Astrocyte (in vitro differentiated cells and primary cell): Measurements from ENCODE around the gene RMRP. TPM values are rescaled to one million over a fixed set of nuclear protein-coding genes. Genes with fewer than 3 reads are reported as not detected.

ENCODE experiments used
- DNase-seq: peaks from one replicate; pipeline ENCODE4 v3.0.0-alpha.2; 2010; ENCODE audit warnings: low read depth
- FAIRE-seq: peaks from 2 replicates; lab custom pipeline; 2011; peaks lifted over from hg19 to GRCh38; lab: Jason Lieb, UNC
- H2AFZ ChIP-seq: 2 replicates; pipeline ENCODE4 v1.6.0; 2012; ENCODE audit warnings: low read depth, low read length, inconsistent platforms
- H3K27ac ChIP-seq: 2 replicates; pipeline ENCODE4 v1.5.1; 2011; ENCODE audit warnings: low read depth, low read length, inconsistent platforms
- H3K27me3 ChIP-seq: 2 replicates; pipeline ENCODE4 v1.6.0; 2011; ENCODE audit warnings: low read length, inconsistent platforms; ENCODE audit not compliant: insufficient read depth
- H3K36me3 ChIP-seq: 2 replicates; pipeline ENCODE4 v1.5.1; 2011; ENCODE audit warnings: low read length, inconsistent platforms; ENCODE audit not compliant: insufficient read depth
- H3K4me1 ChIP-seq: 2 replicates; pipeline ENCODE4 v1.5.1; 2011; ENCODE audit warnings: low read length, inconsistent platforms; ENCODE audit not compliant: insufficient read depth
- H3K4me2 ChIP-seq: 2 replicates; pipeline ENCODE4 v1.6.0; 2012; ENCODE audit warnings: low read length, inconsistent platforms
- H3K4me3 ChIP-seq: 2 replicates; pipeline ENCODE4 v1.5.1; 2011; ENCODE audit warnings: low read depth, mild to moderate bottlenecking, low read length, inconsistent platforms; ENCODE audit not compliant: insufficient read depth
- H3K79me2 ChIP-seq: 2 replicates; pipeline ENCODE4 v1.6.0; 2012; ENCODE audit warnings: mild to moderate bottlenecking, low read length, inconsistent platforms; ENCODE audit not compliant: insufficient read depth
- H3K9ac ChIP-seq: 2 replicates; pipeline ENCODE4 v1.6.0; 2012; ENCODE audit warnings: mild to moderate bottlenecking, low read length, inconsistent platforms
- H3K9me3 ChIP-seq: 2 replicates; pipeline ENCODE4 v1.5.1; 2012; ENCODE audit warnings: low read depth, mild to moderate bottlenecking, low read length, inconsistent platforms; ENCODE audit not compliant: insufficient read depth
- H4K20me1 ChIP-seq: 2 replicates; pipeline ENCODE4 v1.6.0; 2012; ENCODE audit warnings: low read length, inconsistent platforms; ENCODE audit not compliant: insufficient read depth
- H3K27ac Mint-ChIP-seq: one replicate; pipeline ENCODE4 v1.8.0; 2021; ENCODE audit warnings: mild to moderate bottlenecking, mixed read lengths; ENCODE audit not compliant: unreplicated experiment
- H3K27me3 Mint-ChIP-seq: one replicate; pipeline ENCODE4 v1.8.0; 2021; ENCODE audit warnings: low read depth, mixed read lengths; ENCODE audit not compliant: unreplicated experiment
- H3K36me3 Mint-ChIP-seq: one replicate; pipeline ENCODE4 v1.8.0; 2021; ENCODE audit warnings: low read depth, mixed read lengths; ENCODE audit not compliant: unreplicated experiment
- H3K4me1 Mint-ChIP-seq: one replicate; pipeline ENCODE4 v1.8.0; 2021; ENCODE audit warnings: low read depth, mixed read lengths; ENCODE audit not compliant: unreplicated experiment
- H3K4me3 Mint-ChIP-seq: one replicate; pipeline ENCODE4 v1.8.0; 2021; ENCODE audit warnings: mild to moderate bottlenecking, moderate library complexity, mixed read lengths; ENCODE audit not compliant: unreplicated experiment
- H3K9me3 Mint-ChIP-seq: one replicate; pipeline ENCODE4 v1.8.0; 2021; ENCODE audit warnings: mild to moderate bottlenecking, mixed read lengths; ENCODE audit not compliant: unreplicated experiment
- CTCF ChIP-seq: IDR thresholded peaks from 2 replicates; pipeline ENCODE4 v1.5.1; 2011; ENCODE audit warnings: low read depth, mild to moderate bottlenecking, inconsistent platforms, low read length, moderate library complexity; ENCODE audit not compliant: insufficient read depth
- EZH2 ChIP-seq: IDR thresholded peaks from 2 replicates; pipeline ENCODE4 v1.6.1; 2012; ENCODE audit warnings: mild to moderate bottlenecking, low read length, inconsistent platforms; ENCODE audit not compliant: insufficient read depth
- total RNA-seq: library from RNA; stranded (reverse); gene quantifications from 2 replicates; pipeline ENCODE4 v1.2.1, GENCODE V29; 2021

The RMRP gene
- total RNA-seq, 1 donor from 2014 or later = 13,402 TPM

GRCh38 chr9:35662437-35662836, 4.6 kb upstream of the RMRP start:
- H3K4me3 ChIP-seq = no peak overlapping the region
- peaks cover 26% of the 10 kb centered on the region for H3K4me1 ChIP-seq
- H4K20me1 ChIP-seq = peaks cover 8% of the 10 kb centered on the region
- Mint-ChIP-seq H3K27me3 (peaks cover 2% of the 10 kb centered on the region), H3K27ac (no peak overlapping the region), H3K4me1 (peaks cover 14% of the 10 kb centered on the region), H3K9me3 (no peaks in the 10 kb centered on the region), H3K4me3 (peak overlapping the region; percentile 54), H3K36me3 (peaks cover 1% of the 10 kb centered on the region)
- TF ChIP-seq EZH2 = no peak
- TF ChIP-seq CTCF = no peak
- H3K9ac ChIP-seq = no peak overlapping the region
- no peaks in the 10 kb centered on the region for H3K9me3 ChIP-seq
- FAIRE-seq (no peak), DNase-seq (no peak)
- no peak overlapping the region for H3K27ac ChIP-seq
- H2AFZ ChIP-seq = no peak overlapping the region
- no peak overlapping the region for H3K4me2 ChIP-seq
- peaks cover 11% of the 10 kb centered on the region for H3K79me2 ChIP-seq
- no peaks in the 10 kb centered on the region for H3K27me3 ChIP-seq
- peaks cover 6% of the 10 kb centered on the region for H3K36me3 ChIP-seq

DNA sequence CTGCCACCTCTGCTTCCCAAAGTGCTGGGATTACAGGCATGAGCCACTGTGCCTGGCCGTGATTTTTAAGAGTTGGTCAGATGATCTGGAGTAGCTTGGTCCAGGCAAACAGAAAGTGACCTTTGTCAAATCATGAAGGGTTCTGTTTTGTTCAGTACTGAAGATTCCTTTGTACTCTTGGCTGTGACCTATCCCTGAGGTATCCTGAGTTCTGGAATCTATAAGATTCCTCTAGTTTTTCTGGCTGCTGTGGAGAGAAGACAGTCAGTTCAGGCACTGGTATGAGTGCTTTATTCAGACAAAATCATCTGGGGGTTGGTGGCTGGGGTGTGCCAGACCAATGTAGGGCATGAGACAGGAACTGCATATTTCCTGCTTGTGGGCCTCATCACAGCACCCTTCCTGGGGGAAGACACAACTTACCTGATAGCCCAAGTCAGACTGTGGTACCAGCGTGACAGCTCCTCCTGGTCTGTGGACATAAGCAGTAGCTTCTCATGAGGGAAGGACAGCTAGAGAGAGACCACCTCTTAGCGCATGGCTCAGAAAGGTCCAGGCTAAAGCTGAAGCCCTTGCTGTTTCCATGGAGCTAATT, 4.0 kb upstream of the RMRP start:
- Mint-ChIP-seq H3K36me3 (peaks cover 1% of the 10 kb centered on the region), H3K27ac (no peak overlapping the region), H3K9me3 (no peaks in the 10 kb centered on the region), H3K4me3 (no peak overlapping the region), H3K4me1 (peaks cover 14% of the 10 kb centered on the region), H3K27me3 (no peaks in the 10 kb centered on the region)
- H4K20me1 ChIP-seq = peaks cover 8% of the 10 kb centered on the region
- no peak overlapping the region for H3K4me3 ChIP-seq
- H3K79me2 ChIP-seq = peaks cover 11% of the 10 kb centered on the region
- H3K4me2 ChIP-seq = no peak overlapping the region
- H3K27me3 ChIP-seq = no peaks in the 10 kb centered on the region
- no peak overlapping the region for H3K27ac ChIP-seq
- no peak overlapping the region for H2AFZ ChIP-seq
- no peak for FAIRE-seq
- H3K9ac ChIP-seq = no peak overlapping the region
- no peak for DNase-seq
- peaks cover 30% of the 10 kb centered on the region for H3K4me1 ChIP-seq
- TF ChIP-seq CTCF = no peak
- H3K9me3 ChIP-seq = no peaks in the 10 kb centered on the region
- peaks cover 6% of the 10 kb centered on the region for H3K36me3 ChIP-seq

DNA sequence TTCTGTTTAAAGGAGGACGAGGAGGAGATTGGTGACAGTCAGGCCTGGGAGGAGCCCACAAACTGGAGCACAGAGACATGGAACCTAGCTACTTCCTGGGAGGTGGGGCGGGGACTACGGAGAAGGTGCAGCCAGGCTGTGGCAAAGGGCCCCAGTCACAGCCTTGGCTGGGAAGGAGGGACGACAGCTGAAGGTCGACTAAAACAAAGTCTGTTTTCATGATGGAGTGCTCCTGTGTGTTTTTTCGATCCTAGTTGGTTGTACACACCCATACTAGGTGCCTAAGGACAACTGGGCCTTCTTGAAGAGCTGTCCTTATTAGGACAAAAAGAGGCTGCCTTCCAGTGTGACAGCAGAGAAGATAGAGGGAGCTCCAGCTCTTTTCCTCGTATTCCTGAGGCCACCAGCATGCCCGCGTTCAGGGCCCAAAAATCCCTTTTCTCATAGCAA, 3.2 kb upstream of the RMRP start:
- peaks cover 8% of the 10 kb centered on the region for H4K20me1 ChIP-seq
- H3K4me2 ChIP-seq = no peak overlapping the region
- no peaks in the 10 kb centered on the region for H3K9me3 ChIP-seq
- H3K36me3 ChIP-seq = peaks cover 6% of the 10 kb centered on the region
- H3K9ac ChIP-seq = no peak overlapping the region
- H2AFZ ChIP-seq = no peak overlapping the region
- Mint-ChIP-seq H3K4me3 (peak overlapping the region; percentile 79), H3K36me3 (peaks cover 1% of the 10 kb centered on the region), H3K4me1 (peaks cover 14% of the 10 kb centered on the region), H3K27ac (peak overlapping the region; percentile 47), H3K9me3 (no peaks in the 10 kb centered on the region), H3K27me3 (no peaks in the 10 kb centered on the region)
- H3K27me3 ChIP-seq = no peaks in the 10 kb centered on the region
- H3K4me3 ChIP-seq = no peak overlapping the region
- H3K4me1 ChIP-seq = peaks cover 30% of the 10 kb centered on the region
- H3K79me2 ChIP-seq = peaks cover 11% of the 10 kb centered on the region
- TF ChIP-seq EZH2 = no peak
- TF ChIP-seq CTCF = peak; percentile 9
- no peak for FAIRE-seq
- no peak for DNase-seq
- no peak overlapping the region for H3K27ac ChIP-seq
